ENCODE data around the gene SARM1.

Gene SARM1

DNA sequence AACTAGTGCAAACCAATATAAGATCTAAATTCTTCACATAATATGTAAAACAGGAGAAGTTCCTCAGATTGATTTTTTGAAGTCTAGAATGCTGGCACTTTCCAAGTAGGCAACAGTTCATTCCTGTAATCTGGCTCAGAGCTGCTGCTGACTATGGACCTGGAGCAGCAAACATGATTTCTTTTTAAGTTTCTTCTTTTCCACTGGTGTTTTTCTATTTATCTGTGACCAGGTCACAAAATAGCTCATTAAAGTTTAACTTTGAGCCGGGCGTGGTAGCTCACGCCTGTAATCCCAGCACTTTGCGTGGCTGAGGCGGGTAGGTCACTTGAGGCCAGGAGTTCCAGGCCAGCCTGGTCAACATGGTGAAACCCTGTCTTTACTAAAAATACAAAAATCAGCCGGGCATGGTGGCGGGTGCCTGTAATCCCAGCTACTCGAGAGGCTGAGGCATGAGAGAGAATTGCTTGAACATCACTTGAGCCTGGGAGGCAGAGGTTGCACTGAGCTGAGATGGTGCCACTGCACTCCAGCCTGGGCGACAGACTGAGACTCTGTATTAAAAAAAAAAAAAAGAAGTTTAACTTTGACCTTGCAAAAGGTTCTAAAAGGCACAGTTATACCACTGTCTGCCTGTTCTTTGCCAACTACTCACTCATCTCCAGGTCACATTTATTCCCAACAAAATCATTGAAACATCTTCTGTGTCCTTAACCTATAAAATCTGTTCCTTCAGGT lies 72.6 kb downstream of the SARM1 start:
- in situ Hi-C loops (cut with MboI; ENCODE audit: low pct_unique_long_range_greater_than_20kb, low sequenced_read_pairs, unreplicated experiment) = no loop called here
- DNase-seq (ENCODE audit: low spot score) = no peak
- TF ChIP-seq CTCF (IDR thresholded peaks at IDR 0.05; ENCODE audit: extremely low read depth, insufficient read depth, missing control alignments) = no peak

GRCh38 chr17:28446716-28447395 lies 75.4 kb downstream of the SARM1 start:
- no peak for DNase-seq (ENCODE audit: low spot score)
- TF ChIP-seq CTCF (IDR thresholded peaks at IDR 0.05; ENCODE audit: extremely low read depth, insufficient read depth, missing control alignments) = no peak
- in situ Hi-C loops (cut with MboI; ENCODE audit: low pct_unique_long_range_greater_than_20kb, low sequenced_read_pairs, unreplicated experiment) = no loop called here

- in situ Hi-C loops (cut with MboI; ENCODE audit: low pct_unique_long_range_greater_than_20kb, low sequenced_read_pairs, unreplicated experiment) = no loop called here
- TF ChIP-seq CTCF (IDR thresholded peaks at IDR 0.05; ENCODE audit: extremely low read depth, insufficient read depth, missing control alignments) = no peak
- no peak for DNase-seq (ENCODE audit: low spot score)
These were observed 75.9 kb downstream of the SARM1 start for GRCh38 chr17:28447396-28447760.

GRCh38 chr17:28449859-28450258 lies 78.4 kb downstream of the SARM1 start:
- in situ Hi-C loops (cut with MboI; ENCODE audit: low pct_unique_long_range_greater_than_20kb, low sequenced_read_pairs, unreplicated experiment) = no loop called here
- TF ChIP-seq CTCF (IDR thresholded peaks at IDR 0.05; ENCODE audit: extremely low read depth, insufficient read depth, missing control alignments) = no peak
- no peak for DNase-seq (ENCODE audit: low spot score)

Data from GM13977 (cell line).